Mammary epithelial cell (primary cell): ENCODE data around the gene SLC25A47.

Source experiments
- EZH2 ChIP-seq: IDR thresholded peaks from 2 replicates; pipeline ENCODE4 v1.6.1; 2012; ENCODE audit warnings: low read length, inconsistent platforms, borderline replicate concordance
- TF ChIP-seq, protein P1 (sequence below), 2 donors: IDR thresholded peaks in 1 of 2; conservative IDR thresholded peaks in 1 of 2; 2 replicates each; pipeline ENCODE4 v1.5.1; 2011 to 2012; ENCODE audit warnings: inconsistent platforms in 2 of 2, low read length in 2 of 2, mild to moderate bottlenecking in 2 of 2, control low read depth in 1 of 2, low read depth in 1 of 2; ENCODE audit not compliant: insufficient read depth in 1 of 2; ENCODE audit errors: extremely low read depth in 1 of 2

DNA sequence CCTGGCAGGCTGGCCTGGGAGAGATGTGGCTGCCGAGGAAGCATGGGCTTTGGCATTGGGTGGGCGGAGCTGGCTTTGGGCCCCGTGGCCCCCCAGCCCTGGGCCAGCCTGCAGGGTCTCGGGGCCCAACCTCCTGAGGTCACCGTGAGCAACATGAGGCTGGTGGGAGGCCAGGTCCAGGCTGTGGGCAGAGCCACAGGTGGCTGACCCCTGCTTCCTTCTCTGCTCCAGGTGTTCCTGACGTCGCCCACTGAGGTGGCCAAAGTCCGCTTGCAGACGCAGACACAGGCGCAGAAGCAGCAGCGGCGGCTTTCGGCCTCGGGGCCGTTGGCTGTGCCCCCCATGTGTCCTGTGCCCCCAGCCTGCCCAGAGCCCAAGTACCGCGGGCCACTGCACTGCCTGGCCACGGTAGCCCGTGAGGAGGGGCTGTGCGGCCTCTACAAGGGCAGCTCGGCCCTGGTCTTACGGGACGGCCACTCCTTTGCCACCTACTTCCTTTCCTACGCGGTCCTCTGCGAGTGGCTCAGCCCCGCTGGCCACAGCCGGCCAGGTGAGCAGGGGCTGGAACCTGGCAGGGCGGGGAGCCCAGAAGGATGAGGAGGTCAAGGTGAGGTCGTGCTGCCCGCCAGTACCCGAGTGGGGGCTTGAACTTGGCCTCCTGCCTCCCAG lies 5.5 kb downstream of the SLC25A47 start:
- no peak for TF ChIP-seq EZH2
- TF ChIP-seq, protein P1, sequence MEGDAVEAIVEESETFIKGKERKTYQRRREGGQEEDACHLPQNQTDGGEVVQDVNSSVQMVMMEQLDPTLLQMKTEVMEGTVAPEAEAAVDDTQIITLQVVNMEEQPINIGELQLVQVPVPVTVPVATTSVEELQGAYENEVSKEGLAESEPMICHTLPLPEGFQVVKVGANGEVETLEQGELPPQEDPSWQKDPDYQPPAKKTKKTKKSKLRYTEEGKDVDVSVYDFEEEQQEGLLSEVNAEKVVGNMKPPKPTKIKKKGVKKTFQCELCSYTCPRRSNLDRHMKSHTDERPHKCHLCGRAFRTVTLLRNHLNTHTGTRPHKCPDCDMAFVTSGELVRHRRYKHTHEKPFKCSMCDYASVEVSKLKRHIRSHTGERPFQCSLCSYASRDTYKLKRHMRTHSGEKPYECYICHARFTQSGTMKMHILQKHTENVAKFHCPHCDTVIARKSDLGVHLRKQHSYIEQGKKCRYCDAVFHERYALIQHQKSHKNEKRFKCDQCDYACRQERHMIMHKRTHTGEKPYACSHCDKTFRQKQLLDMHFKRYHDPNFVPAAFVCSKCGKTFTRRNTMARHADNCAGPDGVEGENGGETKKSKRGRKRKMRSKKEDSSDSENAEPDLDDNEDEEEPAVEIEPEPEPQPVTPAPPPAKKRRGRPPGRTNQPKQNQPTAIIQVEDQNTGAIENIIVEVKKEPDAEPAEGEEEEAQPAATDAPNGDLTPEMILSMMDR (conservative IDR thresholded peaks at IDR 0.05 in 1 of 2, IDR thresholded peaks at IDR 0.05 in 1 of 2; ENCODE audit: extremely low read depth in 1 of 2, insufficient read depth in 1 of 2, low read depth in 1 of 2, low read length in 2 of 2): no peak
